Mesenchymal stem cell (in vitro differentiated cells and primary cell): ENCODE data around the gene PCDH15.

Experiments used
- DNase-seq: peaks from one replicate; pipeline ENCODE4 v3.0.0-alpha.2; 2013
- H2AFZ ChIP-seq: one replicate; pipeline ENCODE4 v1.6.1; 2013; ENCODE audit warnings: low read depth, mild to moderate bottlenecking, control low read depth, inconsistent platforms, low read length, moderate library complexity
- H2AK5ac ChIP-seq: 2 replicates; pipeline ENCODE4 v1.6.1; 2013; ENCODE audit warnings: low read length, moderate library complexity, mild to moderate bottlenecking, inconsistent platforms; ENCODE audit not compliant: severe bottlenecking
- H2BK120ac ChIP-seq: one replicate; pipeline ENCODE4 v1.6.1; 2013; ENCODE audit warnings: low read depth, mild to moderate bottlenecking, inconsistent platforms, low read length, moderate library complexity
- H2BK12ac ChIP-seq, 2 experiments: one replicate each; pipeline ENCODE4 v1.6.1; 2013; ENCODE audit warnings: inconsistent platforms in 2 of 2, low read length in 2 of 2, mild to moderate bottlenecking in 2 of 2, moderate library complexity in 2 of 2, control low read depth in 1 of 2
- H2BK15ac ChIP-seq: one replicate; pipeline ENCODE4 v1.6.1; 2013; ENCODE audit warnings: mild to moderate bottlenecking, low read depth, inconsistent platforms; ENCODE audit not compliant: poor library complexity, severe bottlenecking
- H2BK5ac ChIP-seq: 2 replicates; pipeline ENCODE4 v1.6.1; 2013; ENCODE audit warnings: low read depth, mild to moderate bottlenecking, low read length, control low read depth, inconsistent platforms; ENCODE audit not compliant: poor library complexity, severe bottlenecking
- H3K14ac ChIP-seq, 2 experiments: one replicate each; pipeline ENCODE4 v1.6.1; 2013; ENCODE audit warnings: inconsistent platforms in 2 of 2, low read length in 2 of 2, control low read depth in 1 of 2, mild to moderate bottlenecking in 1 of 2, moderate library complexity in 1 of 2
- H3K18ac ChIP-seq, 2 experiments: one replicate each; pipeline ENCODE4 v1.6.1; 2013; ENCODE audit warnings: inconsistent platforms in 2 of 2, low read length in 2 of 2, control low read depth in 1 of 2, low read depth in 1 of 2, mild to moderate bottlenecking in 1 of 2
- H3K23ac ChIP-seq, 2 experiments: one replicate each; pipeline ENCODE4 v1.6.1; 2013; ENCODE audit warnings: inconsistent platforms in 2 of 2, low read length in 2 of 2, mild to moderate bottlenecking in 2 of 2, moderate library complexity in 2 of 2, control low read depth in 1 of 2
- H3K27ac ChIP-seq: 2 replicates; pipeline ENCODE4 v1.5.1; 2013; ENCODE audit warnings: mild to moderate bottlenecking, moderate library complexity, low read length, control low read depth, inconsistent platforms; ENCODE audit not compliant: poor library complexity, severe bottlenecking
- H3K27me3 ChIP-seq, 2 experiments: 2 replicates each; pipeline versions ENCODE4 v1.6.1 to v1.7.0; 2013; ENCODE audit warnings: low read length in 2 of 2, mild to moderate bottlenecking in 2 of 2, moderate library complexity in 2 of 2, control low read depth in 1 of 2, inconsistent platforms in 1 of 2; ENCODE audit not compliant: control insufficient read depth in 1 of 2, insufficient read depth in 1 of 2
- H3K36me3 ChIP-seq, 2 experiments: 2 replicates each; pipeline versions ENCODE4 v1.6.1 to v1.7.0; 2013; ENCODE audit warnings: low read length in 2 of 2, control low read depth in 1 of 2, inconsistent platforms in 1 of 2, low read depth in 1 of 2, mild to moderate bottlenecking in 1 of 2; ENCODE audit not compliant: insufficient read depth in 2 of 2, control insufficient read depth in 1 of 2
- H3K4ac ChIP-seq, 2 experiments: one replicate each; pipeline ENCODE4 v1.6.1; 2013; ENCODE audit warnings: inconsistent platforms in 2 of 2, low read length in 2 of 2, mild to moderate bottlenecking in 2 of 2, moderate library complexity in 2 of 2, control low read depth in 1 of 2, low read depth in 1 of 2
- H3K4me1 ChIP-seq: 2 replicates; pipeline ENCODE4 v1.6.1; 2013; ENCODE audit warnings: low read depth, low read length, control low read depth; ENCODE audit not compliant: control insufficient read depth, insufficient read depth
- H3K4me2 ChIP-seq: 2 replicates; pipeline ENCODE4 v1.6.1; 2013; ENCODE audit warnings: low read length, mild to moderate bottlenecking, inconsistent platforms; ENCODE audit not compliant: poor library complexity, severe bottlenecking
- H3K4me3 ChIP-seq, 2 experiments: 2 replicates each; pipeline versions ENCODE4 v1.5.1 to v1.7.0; 2013; ENCODE audit warnings: low read length in 2 of 2, mild to moderate bottlenecking in 2 of 2, control low read depth in 1 of 2, low read depth in 1 of 2; ENCODE audit not compliant: insufficient read depth in 1 of 2
- H3K79me1 ChIP-seq: replicated peaks from 2 replicates; pipeline ENCODE4 v1.6.1; 2013; ENCODE audit warnings: mild to moderate bottlenecking, control low read depth, low read length, inconsistent platforms; ENCODE audit not compliant: poor library complexity, severe bottlenecking
- H3K9ac ChIP-seq: 2 replicates; pipeline ENCODE4 v1.7.0; 2013; ENCODE audit warnings: mild to moderate bottlenecking, low read length, moderate library complexity
- H3K9me3 ChIP-seq: 2 replicates; pipeline ENCODE4 v1.7.0; 2013; ENCODE audit warnings: mild to moderate bottlenecking, low read length; ENCODE audit not compliant: control insufficient read depth
- H4K8ac ChIP-seq: one replicate; pipeline ENCODE4 v1.6.1; 2013; ENCODE audit warnings: inconsistent platforms, mild to moderate bottlenecking, low read length, moderate library complexity
- H4K91ac ChIP-seq: one replicate; pipeline ENCODE4 v1.6.1; 2013; ENCODE audit warnings: mild to moderate bottlenecking, low read length, inconsistent platforms
- WGBS: methylation state at CpG from one replicate; pipeline ENCODE4 v1.1.7; 2013; ENCODE audit warnings: mixed read lengths; 5-methylcytosine and 5-hydroxymethylcytosine counted together

PCDH15 gene

DNA sequence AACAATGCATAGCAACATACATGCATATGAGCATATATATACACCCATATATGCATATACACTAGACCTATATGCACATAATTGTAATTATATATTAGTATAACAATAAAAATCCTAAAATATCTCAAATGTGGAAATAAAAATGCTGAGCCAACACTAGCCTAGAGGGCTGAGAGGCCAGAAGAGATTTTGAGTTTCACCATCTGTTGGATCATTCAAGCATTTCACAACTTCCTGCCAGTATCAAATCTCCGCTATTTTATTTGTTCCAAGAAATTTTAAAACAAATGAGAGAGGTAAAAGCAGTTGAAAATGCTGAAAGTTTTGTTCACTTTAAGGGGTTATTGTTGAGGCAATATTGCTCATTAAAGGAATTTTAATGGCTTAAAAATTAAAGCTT, 187.0 kb downstream of the PCDH15 start:
- Histone ChIP-seq H3K9me3 (no peaks in the 10 kb centered on the region), H3K18ac (no peak overlapping the region), H3K4ac (no peak overlapping the region), H3K4me3 (no peak overlapping the region), H3K27ac (no peak overlapping the region), H3K36me3 (no peaks in the 10 kb centered on the region), H4K91ac (no peak overlapping the region), H2BK120ac (no peak overlapping the region), H2AK5ac (no peak overlapping the region), H3K14ac (no peak overlapping the region), H4K8ac (no peak overlapping the region), H2BK5ac (no peak overlapping the region), H3K4me2 (no peak overlapping the region), H3K27me3 (no peaks in the 10 kb centered on the region), H3K23ac (no peak overlapping the region), H3K79me1 (no peaks in the 10 kb centered on the region), H3K4me1 (no peaks in the 10 kb centered on the region), H2AFZ (no peak overlapping the region), H2BK12ac (no peak overlapping the region), H2BK15ac (no peak overlapping the region), H3K9ac (no peak overlapping the region)
- no CpG with 5 or more reads among the region's 1 CpG for WGBS
- no peak for DNase-seq

DNA sequence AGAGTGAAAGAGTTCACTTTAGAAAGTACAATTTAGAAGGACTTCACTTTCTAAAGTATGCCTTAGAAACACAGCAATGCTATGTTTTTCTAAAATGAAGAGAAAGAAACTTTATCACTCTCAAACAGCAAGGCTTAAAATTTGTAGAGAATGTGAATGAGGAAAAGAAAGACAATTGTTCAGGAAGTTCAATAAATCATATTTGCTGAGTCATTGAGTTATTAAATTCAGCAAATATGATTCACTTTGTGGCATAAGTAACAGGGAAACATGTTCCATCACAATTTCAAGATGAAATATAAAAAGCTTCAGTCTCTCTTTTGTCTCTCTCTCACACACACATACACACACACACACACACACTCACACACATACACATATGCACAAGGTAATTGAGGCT, 187.9 kb downstream of the PCDH15 start:
- no peak for DNase-seq
- H3K9ac ChIP-seq, result no peak overlapping the region
- H4K8ac ChIP-seq, result no peak overlapping the region
- H3K27ac ChIP-seq, result no peak overlapping the region
- H3K18ac ChIP-seq, result no peak overlapping the region
- H3K79me1 ChIP-seq, result no peaks in the 10 kb centered on the region
- H3K4me3 ChIP-seq, result no peak overlapping the region
- no peaks in the 10 kb centered on the region for H3K27me3 ChIP-seq
- no peak overlapping the region for H3K14ac ChIP-seq
- no peak overlapping the region for H2AK5ac ChIP-seq
- H2BK15ac ChIP-seq, result no peak overlapping the region
- no peaks in the 10 kb centered on the region for H3K36me3 ChIP-seq
- no peak overlapping the region for H4K91ac ChIP-seq
- H3K23ac ChIP-seq, result no peak overlapping the region
- no peaks in the 10 kb centered on the region for H3K9me3 ChIP-seq
- H2AFZ ChIP-seq, result no peak overlapping the region
- no peak overlapping the region for H3K4me2 ChIP-seq
- no peaks in the 10 kb centered on the region for H3K4me1 ChIP-seq
- no peak overlapping the region for H2BK120ac ChIP-seq
- H3K4ac ChIP-seq, result no peak overlapping the region
- no peak overlapping the region for H2BK5ac ChIP-seq
- no peak overlapping the region for H2BK12ac ChIP-seq

DNA sequence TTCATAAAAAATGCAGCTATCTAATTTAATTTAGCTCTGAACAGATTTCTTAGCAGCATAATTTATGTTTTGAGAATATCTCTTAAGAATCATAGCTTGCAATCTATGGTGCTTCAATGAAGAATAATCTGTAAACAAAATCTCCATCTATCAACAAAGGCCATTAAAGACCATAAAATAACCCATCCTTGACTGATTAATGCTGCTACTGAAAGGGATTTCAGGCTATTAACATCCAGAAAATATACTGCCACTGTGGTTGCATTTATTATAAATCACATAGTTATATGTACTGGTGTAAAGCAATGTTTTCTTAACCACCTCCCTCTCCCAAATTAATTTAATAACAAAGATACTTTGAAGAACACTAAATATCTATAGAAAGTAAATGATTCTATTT, 191.6 kb downstream of the PCDH15 start:
- Histone ChIP-seq H2BK5ac (no peak overlapping the region), H3K4me2 (no peak overlapping the region), H3K27me3 (no peaks in the 10 kb centered on the region), H2BK120ac (no peak overlapping the region), H3K14ac (no peak overlapping the region), H2AFZ (no peak overlapping the region), H4K8ac (no peak overlapping the region), H3K18ac (no peak overlapping the region), H4K91ac (no peak overlapping the region), H3K9me3 (no peaks in the 10 kb centered on the region), H3K4ac (no peak overlapping the region), H3K27ac (no peak overlapping the region), H2BK15ac (no peak overlapping the region), H3K4me3 (no peak overlapping the region), H3K4me1 (no peaks in the 10 kb centered on the region), H3K23ac (no peak overlapping the region), H3K9ac (no peak overlapping the region), H2AK5ac (no peak overlapping the region), H2BK12ac (no peak overlapping the region), H3K79me1 (no peaks in the 10 kb centered on the region), H3K36me3 (no peaks in the 10 kb centered on the region)
- no peak for DNase-seq

DNA sequence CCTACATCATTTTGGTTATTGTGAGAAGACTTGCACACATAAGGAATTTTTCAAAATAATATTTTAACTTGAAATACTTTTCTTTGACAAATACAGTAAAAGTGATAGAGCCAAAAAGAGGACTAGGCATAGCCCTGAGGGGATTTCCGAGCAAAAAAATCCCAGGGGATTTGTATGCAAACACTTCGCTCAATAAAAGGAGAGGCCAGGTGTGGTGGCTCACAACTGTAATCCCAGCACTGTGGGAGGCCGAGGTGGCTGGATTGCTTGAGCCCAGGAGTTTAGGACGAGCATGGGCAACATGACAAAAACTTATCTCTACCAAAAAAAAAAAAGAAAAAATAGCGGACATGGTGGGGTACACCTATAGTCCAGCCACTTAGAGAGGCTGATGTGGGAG, 193.0 kb downstream of the PCDH15 start:
- H2AK5ac ChIP-seq, result no peak overlapping the region
- H3K4ac ChIP-seq, result no peak overlapping the region
- no peak overlapping the region for H2BK120ac ChIP-seq
- no peaks in the 10 kb centered on the region for H3K9me3 ChIP-seq
- no peak overlapping the region for H3K27ac ChIP-seq
- H3K4me1 ChIP-seq, result no peaks in the 10 kb centered on the region
- WGBS, result 100% methylated on average over 2 of the region's 5 CpGs
- H2BK5ac ChIP-seq, result no peak overlapping the region
- no peak overlapping the region for H4K91ac ChIP-seq
- no peak overlapping the region for H3K4me3 ChIP-seq
- no peak overlapping the region for H3K9ac ChIP-seq
- H3K27me3 ChIP-seq, result no peaks in the 10 kb centered on the region
- H4K8ac ChIP-seq, result no peak overlapping the region
- no peak overlapping the region for H3K14ac ChIP-seq
- H2BK15ac ChIP-seq, result no peak overlapping the region
- no peak overlapping the region for H3K23ac ChIP-seq
- no peak for DNase-seq
- no peaks in the 10 kb centered on the region for H3K36me3 ChIP-seq
- no peak overlapping the region for H2AFZ ChIP-seq
- no peak overlapping the region for H2BK12ac ChIP-seq
- H3K79me1 ChIP-seq, result no peaks in the 10 kb centered on the region
- no peak overlapping the region for H3K4me2 ChIP-seq
- H3K18ac ChIP-seq, result no peak overlapping the region
